ENCODE measurements around the gene CCDC9. TPM values are rescaled to one million over a fixed set of nuclear protein-coding genes. Genes with fewer than 3 reads are reported as not detected.

CCDC9 gene
- total RNA-seq, 1 experiment from 2014 or later, result 36.9 TPM

DNA sequence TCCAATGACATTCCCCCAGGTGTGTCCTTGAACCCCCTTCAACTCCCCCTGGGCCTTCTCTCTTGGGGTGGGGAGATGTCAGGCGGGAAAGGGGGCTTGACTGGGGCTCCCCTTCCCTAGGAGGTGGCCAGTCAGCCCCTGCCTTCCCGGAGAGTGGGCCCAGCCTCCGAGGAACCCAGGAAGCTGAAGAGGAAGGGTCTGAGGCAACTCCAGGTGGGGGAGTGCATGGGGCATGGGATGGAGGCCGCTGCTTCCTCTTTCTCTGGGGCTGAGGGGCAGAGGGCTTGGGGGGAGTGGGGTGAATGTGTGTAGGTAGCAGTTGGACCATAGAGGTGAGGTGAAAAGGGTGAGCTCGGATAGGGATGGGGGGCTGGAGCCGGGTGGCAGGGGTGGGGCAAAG, 15.6 kb downstream of the CCDC9 start:
- peak overlapping the region in 2 of 3 experiments; percentile 28 to 57; a peak in 3 of 7 replicates for H3K27ac Mint-ChIP-seq
- H3K56ac ChIP-seq (ENCODE audit: insufficient read length, low read depth, low read length), result no peak overlapping the region
- H2AK5ac ChIP-seq (ENCODE audit: insufficient read length, low read length), result no peak overlapping the region
- H3K18ac ChIP-seq (ENCODE audit: insufficient read length, low read depth, low read length), result no peak overlapping the region
- no peaks in the 10 kb centered on the region for H3K79me2 ChIP-seq (ENCODE audit: insufficient read depth, low read length)
- no peak overlapping the region for H4K8ac ChIP-seq (replicated peaks; ENCODE audit: insufficient read length, low read depth, low read length)
- H4K91ac ChIP-seq (ENCODE audit: insufficient read length, low read depth, low read length), result no peak overlapping the region
- H2BK5ac ChIP-seq (ENCODE audit: insufficient read length, low read length), result no peak overlapping the region
- no peaks in the 10 kb centered on the region for H3K27me3 ChIP-seq (ENCODE audit: insufficient read depth, low read length)
- no peak overlapping the region for H3T11ph ChIP-seq (ENCODE audit: low read length)
- H3K9ac ChIP-seq (ENCODE audit: extremely low read depth, insufficient read length, low read length), result no peak overlapping the region
- no peak overlapping the region for H3K4me2 ChIP-seq (ENCODE audit: insufficient read depth, insufficient read length, low read length)
- H3K36me3 Mint-ChIP-seq (ENCODE audit: insufficient read depth in 1 of 3, low read depth in 3 of 3), result peaks cover 16 to 41% (median 38%) of the 10 kb centered on the region in 3 experiments
- no peaks in the 10 kb centered on the region for H3K79me1 ChIP-seq (ENCODE audit: insufficient read depth, low read depth, low read length, poor library complexity, severe bottlenecking)
- no peak overlapping the region for H3K14ac ChIP-seq (ENCODE audit: insufficient read depth, low read length)
- H4K20me1 ChIP-seq (ENCODE audit: control insufficient read depth, insufficient read depth, insufficient read length), result no peaks in the 10 kb centered on the region
- H2BK120ac ChIP-seq (ENCODE audit: low read depth, low read length, poor library complexity, severe bottlenecking), result no peak overlapping the region
- peaks cover 17% of the 10 kb centered on the region for H3K23me2 ChIP-seq (ENCODE audit: insufficient read length, low read depth, low read length, poor library complexity, severe bottlenecking)
- H3K27me3 Mint-ChIP-seq (ENCODE audit: low read depth), result peaks cover 13% of the 10 kb centered on the region
- H2BK15ac ChIP-seq (ENCODE audit: low read depth, low read length), result no peak overlapping the region
- peaks cover 22 to 27% of the 10 kb centered on the region in 2 experiments for H3K4me1 Mint-ChIP-seq
- no peak overlapping the region for H2AFZ ChIP-seq (ENCODE audit: low read length)
- H3K4ac ChIP-seq (ENCODE audit: low read depth, low read length), result no peak overlapping the region
- WGBS (ENCODE audit: extremely low coverage, insufficient read length, low lambda C conversion rate), result no CpG with 5 or more reads among the region's 6 CpGs
- no peak overlapping the region for H3K27ac ChIP-seq (ENCODE audit: insufficient read length, low read depth, low read length)
- H3K9me3 ChIP-seq (ENCODE audit: control insufficient read depth, low read depth, low read length), result no peaks in the 10 kb centered on the region
- no peak overlapping the region for H2BK12ac ChIP-seq (ENCODE audit: insufficient read length, low read depth, low read length)
- H4K5ac ChIP-seq (ENCODE audit: insufficient read length, low read depth, low read length), result no peak overlapping the region
- peak overlapping the region in 1 of 2 experiments; percentile 93; a peak in 4 of 5 replicates for H3K4me3 Mint-ChIP-seq
- H3K9me3 Mint-ChIP-seq, result no peaks in the 10 kb centered on the region
- DNase-seq, result no peak
- H3K23ac ChIP-seq (ENCODE audit: insufficient read length, low read depth, low read length), result no peak overlapping the region
- TF ChIP-seq, protein P1, sequence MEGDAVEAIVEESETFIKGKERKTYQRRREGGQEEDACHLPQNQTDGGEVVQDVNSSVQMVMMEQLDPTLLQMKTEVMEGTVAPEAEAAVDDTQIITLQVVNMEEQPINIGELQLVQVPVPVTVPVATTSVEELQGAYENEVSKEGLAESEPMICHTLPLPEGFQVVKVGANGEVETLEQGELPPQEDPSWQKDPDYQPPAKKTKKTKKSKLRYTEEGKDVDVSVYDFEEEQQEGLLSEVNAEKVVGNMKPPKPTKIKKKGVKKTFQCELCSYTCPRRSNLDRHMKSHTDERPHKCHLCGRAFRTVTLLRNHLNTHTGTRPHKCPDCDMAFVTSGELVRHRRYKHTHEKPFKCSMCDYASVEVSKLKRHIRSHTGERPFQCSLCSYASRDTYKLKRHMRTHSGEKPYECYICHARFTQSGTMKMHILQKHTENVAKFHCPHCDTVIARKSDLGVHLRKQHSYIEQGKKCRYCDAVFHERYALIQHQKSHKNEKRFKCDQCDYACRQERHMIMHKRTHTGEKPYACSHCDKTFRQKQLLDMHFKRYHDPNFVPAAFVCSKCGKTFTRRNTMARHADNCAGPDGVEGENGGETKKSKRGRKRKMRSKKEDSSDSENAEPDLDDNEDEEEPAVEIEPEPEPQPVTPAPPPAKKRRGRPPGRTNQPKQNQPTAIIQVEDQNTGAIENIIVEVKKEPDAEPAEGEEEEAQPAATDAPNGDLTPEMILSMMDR (conservative IDR thresholded peaks at IDR 0.05), result no peak
- peaks cover 5% of the 10 kb centered on the region for H3K4me1 ChIP-seq (ENCODE audit: insufficient read depth, low read length)
- no peak overlapping the region for H2BK20ac ChIP-seq (ENCODE audit: low read depth, low read length, poor library complexity, severe bottlenecking)

All from H9 (cell line).